Common myeloid progenitor, CD34-positive (primary cell): ENCODE measurements around the gene TTI1.

Experiments
- CTCF ChIA-PET: fragments of 350-600 bp; sonication (Branson Sonifier 250); formaldehyde crosslinking; loops from one replicate; lab custom pipeline; 2021; ENCODE audit warnings: antibody characterized with exemption; lab: Charles Lee
- POLR2A ChIA-PET: fragments of 350-600 bp; sonication (Branson Sonifier 250); formaldehyde crosslinking; loops from one replicate; lab custom pipeline; 2021; ENCODE audit warnings: antibody characterized with exemption; lab: Charles Lee
- DNase-seq, 3 donors: peaks; one replicate each; pipeline versions ENCODE4 v3.0.0 to v3.0.0-alpha.2; 2013
- H3K27ac ChIP-seq, 2 experiments: 1 replicate in 1 of 2; 2 replicates in 1 of 2; pipeline ENCODE4 v1.7.0; 2013; ENCODE audit warnings: inconsistent platforms in 2 of 2, low read length in 2 of 2, mild to moderate bottlenecking in 2 of 2, low read depth in 1 of 2, moderate library complexity in 1 of 2; ENCODE audit not compliant: severe bottlenecking in 2 of 2, insufficient read depth in 1 of 2, poor library complexity in 1 of 2
- H3K27me3 ChIP-seq, 5 experiments: replicated peaks in 2 of 5; 1 replicate in 3 of 5; 2 replicates in 2 of 5; pipeline versions ENCODE4 v1.6.1 to v1.7.0; 2013; ENCODE audit warnings: low read length in 4 of 5, mild to moderate bottlenecking in 2 of 5, moderate library complexity in 2 of 5, inconsistent platforms in 1 of 5; ENCODE audit not compliant: insufficient read depth in 5 of 5, control insufficient read depth in 4 of 5
- H3K36me3 ChIP-seq, 4 experiments: 1 replicate in 2 of 4; 2 replicates in 2 of 4; pipeline versions ENCODE4 v1.6.1 to v1.7.0; 2013; ENCODE audit warnings: low read length in 3 of 4, control low read depth in 1 of 4, mild to moderate bottlenecking in 1 of 4; ENCODE audit not compliant: control insufficient read depth in 4 of 4, insufficient read depth in 4 of 4
- H3K4me1 ChIP-seq, 4 experiments: 1 replicate in 3 of 4; 2 replicates in 1 of 4; pipeline versions ENCODE4 v1.6.1 to v1.7.1; 2013; ENCODE audit warnings: low read length in 3 of 4, mild to moderate bottlenecking in 3 of 4, control low read depth in 1 of 4, inconsistent platforms in 1 of 4, moderate library complexity in 1 of 4; ENCODE audit not compliant: control insufficient read depth in 4 of 4, insufficient read depth in 4 of 4; ENCODE audit errors: control extremely low read depth in 1 of 4
- H3K4me3 ChIP-seq, 7 experiments: 1 replicate in 4 of 7; 2 replicates in 3 of 7; pipeline versions ENCODE4 v1.5.1 to v1.7.0; 2013; ENCODE audit warnings: mild to moderate bottlenecking in 7 of 7, low read length in 6 of 7, moderate library complexity in 6 of 7, inconsistent platforms in 2 of 7, low read depth in 2 of 7, control low read depth in 1 of 7; ENCODE audit not compliant: insufficient read depth in 4 of 7, control insufficient read depth in 1 of 7; ENCODE audit errors: extremely low read depth in 1 of 7
- H3K9me3 ChIP-seq, 5 experiments: 1 replicate in 4 of 5; 2 replicates in 1 of 5; pipeline versions ENCODE4 v1.6.1 to v1.7.1; 2013; ENCODE audit warnings: low read length in 4 of 5, mild to moderate bottlenecking in 2 of 5, inconsistent platforms in 1 of 5, low read depth in 1 of 5, moderate library complexity in 1 of 5; ENCODE audit not compliant: control insufficient read depth in 4 of 5, insufficient read depth in 2 of 5; ENCODE audit errors: control extremely low read depth in 1 of 5
- WGBS: methylation state at CpG from one replicate; pipeline ENCODE4 v1.1.5; 2013; ENCODE audit not compliant: insufficient coverage; 5-methylcytosine and 5-hydroxymethylcytosine counted together

The TTI1 gene

DNA sequence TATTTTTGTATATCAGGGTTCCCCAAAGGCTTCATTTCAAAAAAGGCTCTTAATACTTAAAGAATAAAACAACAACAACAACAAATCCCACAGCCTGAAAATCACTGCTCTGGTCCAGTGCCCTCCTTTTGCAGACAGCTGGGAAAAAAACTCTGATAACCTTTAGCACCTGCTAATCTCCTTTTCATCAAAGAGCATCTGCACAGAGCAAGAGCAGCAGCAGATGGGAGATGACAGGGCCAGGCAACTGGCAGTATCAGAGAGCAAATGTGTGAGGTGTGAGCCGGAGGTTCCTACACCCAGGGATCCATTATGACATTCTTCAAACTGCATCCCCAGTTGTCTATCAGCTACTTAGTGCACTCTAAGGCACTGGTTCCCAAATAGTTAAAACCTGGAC is 25.7 kb downstream of the TTI1 start:
- no peak for DNase-seq
- no peak overlapping the region for H3K27ac ChIP-seq
- H3K4me3 ChIP-seq = no peak overlapping the region
- WGBS = 100% methylated on average over 1 of the region's 1 CpG
- ChIA-PET CTCF (interaction anchor here (1.4 to 1.6 kb wide), 3 partner anchors 10 to 14 kb away, joined by 4 to 6 read pairs (median 5); no protein-coding TSS in a partner anchor), POLR2A (no interaction called here)
- H3K4me1 ChIP-seq = no peaks in the 10 kb centered on the region
- H3K27me3 ChIP-seq = no peaks in the 10 kb centered on the region
- H3K36me3 ChIP-seq = peaks cover 28 to 64% (median 40%) of the 10 kb centered on the region in 4 experiments
- no peaks in the 10 kb centered on the region for H3K9me3 ChIP-seq

- no peaks in the 10 kb centered on the region for H3K4me1 ChIP-seq
- H3K9me3 ChIP-seq = no peaks in the 10 kb centered on the region
- H3K27ac ChIP-seq = no peak overlapping the region
- CTCF ChIA-PET = interaction anchor here (0.6 to 1.5 kb wide), 3 partner anchors 11 to 441 kb away, joined by 3 read pairs; no protein-coding TSS in a partner anchor
- DNase-seq = no peak
- WGBS = 96% methylated on average over 2 of the region's 5 CpGs
- POLR2A ChIA-PET = no interaction called here
- H3K27me3 ChIP-seq = no peaks in the 10 kb centered on the region
- peaks cover 25 to 66% (median 38%) of the 10 kb centered on the region in 4 experiments for H3K36me3 ChIP-seq
- no peak overlapping the region for H3K4me3 ChIP-seq
These were observed 27.4 kb downstream of the TTI1 start for GRCh38 chr20:38005903-38006302.

DNA sequence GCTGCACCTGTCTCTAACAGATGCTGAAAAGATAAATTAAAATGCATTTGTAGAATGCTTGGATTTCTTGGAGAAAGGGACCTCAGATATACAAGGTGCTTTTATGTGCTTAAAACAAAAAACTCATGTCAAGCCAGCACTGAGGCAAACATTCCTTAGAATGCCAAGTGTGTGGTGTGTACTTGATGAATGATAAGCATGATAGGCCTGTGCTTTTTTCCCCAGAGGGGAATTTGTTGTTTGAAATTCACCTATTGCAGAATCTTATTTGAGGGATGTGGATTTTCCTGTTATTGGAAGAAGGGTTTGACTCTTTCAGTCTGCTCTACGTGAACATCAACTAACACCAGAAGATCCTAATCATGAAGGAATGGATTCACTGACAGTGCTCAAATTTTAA is 28.8 kb downstream of the TTI1 start:
- DNase-seq = no peak
- no peaks in the 10 kb centered on the region for H3K4me1 ChIP-seq
- no peak overlapping the region for H3K4me3 ChIP-seq
- ChIA-PET CTCF (interaction anchor here (1.5 kb wide), 1 partner anchor 440 kb away, joined by 3 read pairs; no protein-coding TSS in a partner anchor), POLR2A (no interaction called here)
- H3K36me3 ChIP-seq = peaks cover 25 to 70% (median 47%) of the 10 kb centered on the region in 4 experiments
- H3K9me3 ChIP-seq = no peaks in the 10 kb centered on the region
- 100% methylated on average over 1 of the region's 1 CpG for WGBS
- no peaks in the 10 kb centered on the region for H3K27me3 ChIP-seq
- H3K27ac ChIP-seq = no peak overlapping the region

GRCh38 chr20:38002422-38002821 is 30.8 kb downstream of the TTI1 start:
- DNase-seq = no peak
- over 99% methylated on average over 7 of the region's 8 CpGs for WGBS
- CTCF ChIA-PET = interaction anchor here (1.2 kb wide), 1 partner anchor 11 kb away, joined by 3 read pairs; no protein-coding TSS in a partner anchor

DNA sequence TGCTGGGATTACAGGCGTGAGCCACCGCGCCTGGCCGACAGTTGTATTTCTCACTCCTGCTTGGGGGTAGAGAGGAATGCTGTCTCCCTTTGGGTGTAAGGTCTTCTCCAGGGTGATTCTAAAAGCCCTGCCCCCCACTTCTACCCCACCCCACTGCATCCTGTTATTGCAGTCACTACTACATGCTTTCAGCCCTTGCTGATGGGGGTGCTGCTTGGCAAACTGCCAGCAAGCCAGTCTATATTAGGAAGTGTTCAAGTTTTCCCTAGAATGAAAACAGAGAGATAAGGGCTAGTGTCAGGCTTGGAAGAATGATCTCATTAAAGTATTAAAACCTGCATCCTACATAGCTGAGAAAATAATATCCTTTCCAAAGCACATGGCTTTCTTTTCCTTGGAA is 31.3 kb downstream of the TTI1 start:
- H3K4me1 ChIP-seq = no peaks in the 10 kb centered on the region
- no peak for DNase-seq

More at GRCh38 chr20:38002422-38002821, 30.8 kb downstream of the TTI1 start:
- Histone ChIP-seq H3K27ac (no peak overlapping the region), H3K9me3 (no peaks in the 10 kb centered on the region), H3K36me3 (peaks cover 21 to 82% (median 57%) of the 10 kb centered on the region in 4 experiments), H3K4me1 (no peaks in the 10 kb centered on the region), H3K27me3 (no peaks in the 10 kb centered on the region), H3K4me3 (no peak overlapping the region)
- POLR2A ChIA-PET = no interaction called here

DNA sequence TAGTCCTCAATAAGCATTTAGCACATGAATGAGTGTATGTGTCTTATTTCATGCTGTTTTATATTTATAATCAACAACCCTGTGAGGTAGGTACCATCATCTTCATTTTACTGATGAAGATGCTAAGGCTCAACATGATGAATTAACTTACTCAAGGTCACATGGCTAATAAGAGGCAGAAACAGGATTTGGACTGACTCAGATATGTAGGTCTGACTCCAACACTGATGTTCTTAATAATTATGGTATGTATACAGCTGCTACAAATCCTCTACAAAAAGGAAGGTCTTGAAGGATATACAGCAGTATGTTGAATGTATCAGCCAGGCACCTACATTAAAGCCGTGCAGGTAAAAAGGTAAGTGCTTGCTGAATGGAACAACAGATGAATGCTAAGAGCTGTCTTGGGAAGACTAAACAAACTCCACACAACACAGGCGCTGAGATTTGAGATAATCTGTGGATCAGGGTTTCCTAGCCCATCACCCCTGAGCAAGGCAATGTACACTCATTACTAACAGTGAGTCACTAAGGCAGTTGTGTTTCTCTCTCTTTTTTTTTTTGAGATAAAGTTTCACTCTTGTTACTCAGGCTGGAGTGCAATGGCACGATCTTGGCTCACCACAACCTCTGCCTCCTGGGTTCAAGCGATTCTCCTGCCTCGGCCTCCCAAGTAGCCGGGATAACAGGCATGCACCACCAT is 31.9 kb downstream of the TTI1 start:
- no peak for DNase-seq
- no peaks in the 10 kb centered on the region for H3K4me1 ChIP-seq
- H3K4me3 ChIP-seq = no peak overlapping the region
- CTCF ChIA-PET = interaction anchor here (0.6 to 1.2 kb wide), 2 partner anchors 10 to 963 kb away, joined by 3 read pairs; no protein-coding TSS in a partner anchor
- 100% methylated on average over 4 of the region's 6 CpGs for WGBS
- no peaks in the 10 kb centered on the region for H3K9me3 ChIP-seq
- H3K36me3 ChIP-seq = peaks cover 23 to 83% (median 64%) of the 10 kb centered on the region in 4 experiments
- H3K27me3 ChIP-seq = no peaks in the 10 kb centered on the region
- POLR2A ChIA-PET = no interaction called here
- H3K27ac ChIP-seq = no peak overlapping the region

More for the DNA sequence above, 31.3 kb downstream of the TTI1 start:
- H3K27me3 ChIP-seq = no peaks in the 10 kb centered on the region
- peaks cover 21 to 83% (median 58%) of the 10 kb centered on the region in 4 experiments for H3K36me3 ChIP-seq
- no peak overlapping the region for H3K27ac ChIP-seq
- CTCF ChIA-PET = interaction anchor here (1.2 kb wide), 1 partner anchor 11 kb away, joined by 3 read pairs; no protein-coding TSS in a partner anchor
- POLR2A ChIA-PET = no interaction called here
- no peak overlapping the region for H3K4me3 ChIP-seq
- no peaks in the 10 kb centered on the region for H3K9me3 ChIP-seq
- WGBS = 100% methylated on average over 4 of the region's 4 CpGs

- Histone ChIP-seq H3K27ac (no peak overlapping the region), H3K27me3 (no peaks in the 10 kb centered on the region), H3K9me3 (no peaks in the 10 kb centered on the region), H3K4me1 (no peaks in the 10 kb centered on the region), H3K36me3 (peaks cover 24 to 90% (median 74%) of the 10 kb centered on the region in 4 experiments), H3K4me3 (no peak overlapping the region)
- ChIA-PET CTCF (interaction anchor here (0.6 kb wide), 1 partner anchor 962 kb away, joined by 3 read pairs; no protein-coding TSS in a partner anchor), POLR2A (no interaction called here)
- 97% methylated on average over 13 of the region's 13 CpGs for WGBS
- no peak for DNase-seq
These were observed 33.0 kb downstream of the TTI1 start for GRCh38 chr20:38000293-38000692.
